Esophagus squamous epithelium (tissue), 4 donors: ENCODE measurements around the gene UBAC2.

Experiments
- CTCF ChIP-seq, 6 experiments: fragments of 450-650 bp in 4 of 6; fragments of 200-600 bp in 2 of 6; sonication (generic) in 2 of 6; IDR thresholded peaks; one replicate each; pipeline ENCODE4 v1.5.1; 2016 to 2019; ENCODE audit warnings: antibody characterized with exemption in 6 of 6, mild to moderate bottlenecking in 4 of 6, moderate library complexity in 4 of 6
- POLR2A ChIP-seq, 4 donors: fragments of 450-650 bp; IDR thresholded peaks; one replicate each; pipeline ENCODE4 v1.6.1; 2017; ENCODE audit warnings: antibody characterized with exemption in 4 of 4, mild to moderate bottlenecking in 4 of 4, moderate library complexity in 3 of 4

GRCh38 chr13:99299920-99300341, 99.3 kb downstream of the UBAC2 start:
- TF ChIP-seq CTCF (IDR thresholded peaks at IDR 0.05) (no peak), POLR2A (IDR thresholded peaks at IDR 0.05) (no peak)
